Measurements from ENCODE around the gene HECTD2.
"Not testable (repeated sequence)": the region's sequence is repeated elsewhere in the genome, so short reads cannot be mapped to it uniquely, and the experiment has no call there.

Gene HECTD2

DNA sequence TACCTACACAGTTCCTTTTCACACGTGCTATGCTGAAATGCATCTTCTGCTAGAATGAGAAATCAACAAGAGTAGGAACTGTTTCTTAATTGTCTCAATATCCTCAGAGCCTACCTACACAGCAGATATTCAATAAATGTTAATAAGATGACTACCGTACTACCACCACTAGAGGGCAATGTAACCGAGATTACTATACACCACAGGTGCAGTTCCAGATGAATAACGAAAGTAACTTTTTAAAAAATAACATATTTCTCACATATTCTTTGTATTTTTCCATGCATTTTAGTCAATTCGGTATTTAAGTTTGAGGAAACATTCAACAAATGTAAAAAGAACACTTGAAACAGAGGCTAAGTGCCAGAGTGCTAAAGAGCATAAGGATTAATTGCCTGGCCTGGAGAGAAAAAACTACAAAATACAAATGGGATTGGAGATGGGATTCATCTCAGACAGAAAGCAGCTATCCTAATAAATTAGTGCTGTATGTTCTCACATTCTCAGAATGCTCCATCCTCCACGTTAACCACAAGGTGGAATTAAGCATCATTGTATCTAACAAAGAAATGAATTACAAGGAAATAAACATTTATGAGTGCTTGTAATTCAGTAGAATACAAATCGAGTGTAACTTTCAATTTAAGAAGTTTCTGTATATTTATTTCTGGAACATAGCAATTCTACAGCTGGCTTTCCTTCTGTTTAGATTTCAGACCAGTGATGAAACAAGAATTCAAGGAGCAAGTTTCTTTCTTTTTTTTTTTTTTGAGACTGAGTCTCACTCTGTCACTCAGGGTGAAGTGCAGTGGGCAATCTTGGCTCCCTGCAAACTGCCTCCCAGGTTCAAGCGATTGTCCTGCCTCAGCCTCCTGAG lies 20.3 kb upstream of the HECTD2 start:
- peaks cover 5% of the 10 kb centered on the region for H3K4me1 Mint-ChIP-seq
- H3K9me3 Mint-ChIP-seq, result no peaks in the 10 kb centered on the region
- no peaks in the 10 kb centered on the region for H3K36me3 Mint-ChIP-seq (ENCODE audit: low read depth)
- no peak overlapping the region for H3K4me3 Mint-ChIP-seq
- TF ChIP-seq, protein P1, sequence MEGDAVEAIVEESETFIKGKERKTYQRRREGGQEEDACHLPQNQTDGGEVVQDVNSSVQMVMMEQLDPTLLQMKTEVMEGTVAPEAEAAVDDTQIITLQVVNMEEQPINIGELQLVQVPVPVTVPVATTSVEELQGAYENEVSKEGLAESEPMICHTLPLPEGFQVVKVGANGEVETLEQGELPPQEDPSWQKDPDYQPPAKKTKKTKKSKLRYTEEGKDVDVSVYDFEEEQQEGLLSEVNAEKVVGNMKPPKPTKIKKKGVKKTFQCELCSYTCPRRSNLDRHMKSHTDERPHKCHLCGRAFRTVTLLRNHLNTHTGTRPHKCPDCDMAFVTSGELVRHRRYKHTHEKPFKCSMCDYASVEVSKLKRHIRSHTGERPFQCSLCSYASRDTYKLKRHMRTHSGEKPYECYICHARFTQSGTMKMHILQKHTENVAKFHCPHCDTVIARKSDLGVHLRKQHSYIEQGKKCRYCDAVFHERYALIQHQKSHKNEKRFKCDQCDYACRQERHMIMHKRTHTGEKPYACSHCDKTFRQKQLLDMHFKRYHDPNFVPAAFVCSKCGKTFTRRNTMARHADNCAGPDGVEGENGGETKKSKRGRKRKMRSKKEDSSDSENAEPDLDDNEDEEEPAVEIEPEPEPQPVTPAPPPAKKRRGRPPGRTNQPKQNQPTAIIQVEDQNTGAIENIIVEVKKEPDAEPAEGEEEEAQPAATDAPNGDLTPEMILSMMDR (IDR thresholded peaks at IDR 0.05), result peak; percentile 74
- H3K27ac Mint-ChIP-seq, result no peak overlapping the region
- H3K27me3 Mint-ChIP-seq (ENCODE audit: low read depth, poor library complexity), result peaks cover 20% of the 10 kb centered on the region
- peak; percentile 14 for DNase-seq

GRCh38 chr10:91390513-91390825 lies 19.7 kb upstream of the HECTD2 start:
- H3K27ac Mint-ChIP-seq; H3K4me1 Mint-ChIP-seq; H3K9me3 Mint-ChIP-seq; H3K36me3 Mint-ChIP-seq (ENCODE audit: low read depth); DNase-seq; H3K4me3 Mint-ChIP-seq: not testable (repeated sequence)
- peaks cover 20% of the 10 kb centered on the region for H3K27me3 Mint-ChIP-seq (ENCODE audit: low read depth, poor library complexity)

DNA sequence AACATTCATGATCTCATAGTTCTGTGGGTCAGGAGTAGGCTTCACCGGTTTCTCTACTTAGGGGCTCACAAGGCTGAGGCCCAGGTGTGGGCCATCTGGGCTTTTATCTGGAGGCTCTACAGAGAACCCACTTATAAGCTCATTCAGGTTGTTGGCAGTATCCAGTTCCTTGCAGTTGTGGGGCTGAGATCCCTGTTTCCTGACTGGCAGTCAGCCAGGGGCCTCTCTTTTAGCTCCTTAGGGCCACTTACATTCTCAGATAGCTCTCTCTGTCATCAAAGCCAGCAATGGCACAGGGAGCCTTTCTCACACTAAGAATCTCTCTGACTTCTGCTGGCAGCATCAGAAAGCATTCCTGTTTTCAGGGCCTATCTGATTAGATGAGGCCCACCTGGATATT lies 18.2 kb upstream of the HECTD2 start:
- H3K27ac Mint-ChIP-seq, result no peak overlapping the region
- peaks cover 5% of the 10 kb centered on the region for H3K4me1 Mint-ChIP-seq
- no peak overlapping the region for H3K4me3 Mint-ChIP-seq
- TF ChIP-seq, protein P1 (IDR thresholded peaks at IDR 0.05), result no peak
- H3K36me3 Mint-ChIP-seq (ENCODE audit: low read depth), result no peaks in the 10 kb centered on the region
- no peak for DNase-seq
- H3K9me3 Mint-ChIP-seq, result no peaks in the 10 kb centered on the region
- peaks cover 15% of the 10 kb centered on the region for H3K27me3 Mint-ChIP-seq (ENCODE audit: low read depth, poor library complexity)

GRCh38 chr10:91406322-91406721 lies 3.8 kb upstream of the HECTD2 start:
- DNase-seq, result no peak
- TF ChIP-seq, protein P1 (IDR thresholded peaks at IDR 0.05), result no peak

DNA sequence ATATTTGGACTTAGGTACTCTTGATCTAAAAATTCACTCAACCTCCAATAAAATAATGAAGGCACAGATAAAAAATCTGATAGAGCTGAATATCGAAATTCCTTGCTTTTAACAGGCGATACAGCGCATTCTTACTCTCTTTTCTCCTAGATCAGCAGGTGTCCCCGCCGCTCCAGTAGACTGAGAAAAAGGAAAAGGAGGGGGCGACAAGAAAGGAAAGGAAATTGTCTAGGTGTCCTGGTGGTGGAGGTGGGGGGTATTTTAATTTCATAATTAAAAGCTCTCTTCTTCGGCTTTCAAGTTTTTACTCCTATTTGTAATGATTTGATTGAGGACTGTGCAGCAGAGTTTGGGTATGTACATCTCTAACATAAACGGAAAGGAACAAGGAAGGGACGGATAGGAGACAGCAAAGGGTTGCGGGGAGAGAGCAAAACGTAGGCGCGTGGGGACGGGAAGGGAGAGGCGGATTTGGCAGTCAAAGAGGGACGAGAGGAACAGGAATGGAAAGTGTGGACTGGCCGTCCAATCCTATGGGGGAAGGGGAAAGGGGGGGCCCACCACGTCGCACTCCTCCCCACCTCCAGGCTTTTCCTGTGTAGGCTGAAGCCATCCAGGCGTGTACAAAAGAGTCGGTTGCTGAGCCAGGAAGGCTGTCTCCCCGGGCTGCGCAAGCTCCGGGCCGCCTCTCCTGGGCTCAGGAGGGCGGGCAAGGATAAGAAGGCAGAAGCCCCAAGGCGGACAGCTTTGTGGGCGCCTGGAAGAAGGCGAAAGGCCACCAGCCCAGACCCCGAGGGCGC lies 875 bp upstream of the HECTD2 start:
- TF ChIP-seq, protein P1 (IDR thresholded peaks at IDR 0.05), result no peak
- Mint-ChIP-seq H3K36me3 (ENCODE audit: low read depth) (no peaks in the 10 kb centered on the region), H3K27me3 (ENCODE audit: low read depth, poor library complexity) (peaks cover 2% of the 10 kb centered on the region), H3K4me3 (peak overlapping the region; percentile 90), H3K27ac (peak overlapping the region; percentile 90), H3K9me3 (no peaks in the 10 kb centered on the region), H3K4me1 (peaks cover 42% of the 10 kb centered on the region)
- peak; percentile 64 for DNase-seq

More at GRCh38 chr10:91406322-91406721, 3.8 kb upstream of the HECTD2 start:
- H3K4me3 Mint-ChIP-seq, result no peak overlapping the region
- H3K27me3 Mint-ChIP-seq (ENCODE audit: low read depth, poor library complexity), result peaks cover 2% of the 10 kb centered on the region
- H3K9me3 Mint-ChIP-seq, result no peaks in the 10 kb centered on the region
- H3K36me3 Mint-ChIP-seq (ENCODE audit: low read depth), result no peaks in the 10 kb centered on the region
- peaks cover 25% of the 10 kb centered on the region for H3K4me1 Mint-ChIP-seq
- no peak overlapping the region for H3K27ac Mint-ChIP-seq

DNA sequence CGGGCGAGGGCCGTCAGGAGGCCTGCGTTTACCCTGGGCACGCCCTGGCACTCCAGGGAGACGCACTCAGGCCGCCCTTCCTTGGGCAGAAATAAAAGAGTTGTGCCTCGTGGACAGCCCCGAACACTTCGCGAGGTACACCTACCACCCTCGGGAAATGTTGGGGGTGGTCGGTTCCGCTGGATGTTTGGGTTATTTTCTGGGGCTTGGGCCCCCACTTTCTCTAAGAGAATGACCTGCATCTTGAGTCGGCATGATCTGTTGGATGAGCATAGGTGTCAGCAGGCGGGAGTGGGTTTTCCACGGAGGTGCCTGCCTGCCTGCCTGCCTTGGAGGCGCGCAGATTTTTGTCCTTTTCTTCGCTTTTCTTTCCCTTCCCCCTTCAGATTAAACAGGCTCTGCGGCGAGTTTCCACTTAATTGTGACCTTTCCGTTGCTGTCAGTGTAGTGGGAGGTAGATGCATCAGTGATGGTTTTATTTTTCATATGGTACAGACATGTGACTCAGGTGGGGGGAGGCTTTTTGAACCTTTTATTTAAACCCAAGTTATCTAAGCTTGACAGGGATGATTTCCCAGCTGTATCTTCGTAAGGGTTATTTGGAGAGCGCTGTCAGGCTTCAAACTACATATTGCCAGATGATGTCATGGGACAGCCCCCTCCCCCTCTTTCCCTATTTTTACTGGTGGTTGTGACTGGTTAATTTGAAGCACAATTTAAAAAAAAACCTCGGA lies 661 bp downstream of the HECTD2 start:
- Mint-ChIP-seq H3K9me3 (no peaks in the 10 kb centered on the region), H3K4me3 (peak overlapping the region; percentile 88), H3K27me3 (ENCODE audit: low read depth, poor library complexity) (peaks cover 2% of the 10 kb centered on the region), H3K27ac (peak overlapping the region; percentile 78), H3K4me1 (peaks cover 42% of the 10 kb centered on the region), H3K36me3 (ENCODE audit: low read depth) (no peaks in the 10 kb centered on the region)
- TF ChIP-seq, protein P1 (IDR thresholded peaks at IDR 0.05), result no peak
- no peak for DNase-seq

Measured in nephron progenitor cell (in vitro differentiated cells).